Activated gamma-delta T cell (primary cell): ENCODE measurements around the gene SH3RF3.

ENCODE experiments used
- DNase-seq: peaks from one replicate; lab custom pipeline; 2025; lab: John Stamatoyannopoulos, UW

The SH3RF3 gene

GRCh38 chr2:109396202-109397180, 267.5 kb downstream of the SH3RF3 start:
- no peak for DNase-seq

- no peak for DNase-seq
These were observed 268.9 kb downstream of the SH3RF3 start for GRCh38 chr2:109397893-109398292.

- no peak for DNase-seq
These were observed 269.5 kb downstream of the SH3RF3 start for GRCh38 chr2:109398366-109399015.

- DNase-seq = no peak
These were observed 270.1 kb downstream of the SH3RF3 start for GRCh38 chr2:109399066-109399465.

GRCh38 chr2:109400102-109400501, 271.1 kb downstream of the SH3RF3 start:
- DNase-seq = no peak

GRCh38 chr2:109401370-109401769, 272.4 kb downstream of the SH3RF3 start:
- no peak for DNase-seq

GRCh38 chr2:109402180-109402579, 273.2 kb downstream of the SH3RF3 start:
- no peak for DNase-seq

GRCh38 chr2:109402980-109403840, 274.2 kb downstream of the SH3RF3 start:
- no peak for DNase-seq

- DNase-seq = no peak
These were observed 274.8 kb downstream of the SH3RF3 start for GRCh38 chr2:109403841-109404201.

- no peak for DNase-seq
These were observed 275.7 kb downstream of the SH3RF3 start for GRCh38 chr2:109404681-109405080.

GRCh38 chr2:109405873-109406272, 276.9 kb downstream of the SH3RF3 start:
- no peak for DNase-seq

- no peak for DNase-seq
These were observed 277.3 kb downstream of the SH3RF3 start for GRCh38 chr2:109406301-109406700.

GRCh38 chr2:109407276-109408042, 278.5 kb downstream of the SH3RF3 start:
- no peak for DNase-seq

- DNase-seq = no peak
These were observed 279.0 kb downstream of the SH3RF3 start for GRCh38 chr2:109408043-109408335.

- DNase-seq = no peak
These were observed 280.5 kb downstream of the SH3RF3 start for GRCh38 chr2:109409321-109410038.

- no peak for DNase-seq
These were observed 281.2 kb downstream of the SH3RF3 start for GRCh38 chr2:109410039-109410815.

GRCh38 chr2:109411640-109412325, 282.8 kb downstream of the SH3RF3 start:
- no peak for DNase-seq

- DNase-seq = no peak
These were observed 286.6 kb downstream of the SH3RF3 start for GRCh38 chr2:109415581-109416013.

GRCh38 chr2:109417701-109418335, 288.8 kb downstream of the SH3RF3 start:
- no peak for DNase-seq
